ENCODE results near the gene GPX5.
"Not testable (repeated sequence)": the region's sequence is repeated elsewhere in the genome, so short reads cannot be mapped to it uniquely, and the experiment has no call there.

Gene GPX5

GRCh38 chr6:28525496-28526039 is at the start of gene GPX5:
TSS of gene GPX5 (plus strand) at chr6:28525881. CDS start at chr6:28526014, 133 bp downstream.
- DNase-seq (ENCODE audit: low read depth): no peak

DNA sequence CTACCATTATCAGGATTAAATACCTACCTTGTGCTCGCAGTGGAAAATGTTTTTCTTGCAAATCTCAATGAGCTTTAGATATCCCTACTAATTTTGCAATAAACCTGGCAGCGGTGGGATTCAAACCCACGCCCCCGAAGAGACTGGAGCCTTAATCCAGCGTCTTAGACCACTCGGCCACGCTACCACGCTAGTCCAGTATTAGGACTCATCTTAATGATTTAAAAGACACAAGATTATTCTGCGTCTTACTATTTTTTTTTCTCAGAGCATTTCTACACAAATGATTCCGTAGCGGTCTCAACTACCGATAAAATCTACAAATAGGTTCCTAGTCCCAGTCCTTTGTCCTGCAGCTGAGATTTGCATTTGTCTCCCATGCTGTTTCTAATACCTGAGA is 47.2 kb upstream of the GPX5 start:
- DNase-seq (ENCODE audit: low read depth): no peak

DNA sequence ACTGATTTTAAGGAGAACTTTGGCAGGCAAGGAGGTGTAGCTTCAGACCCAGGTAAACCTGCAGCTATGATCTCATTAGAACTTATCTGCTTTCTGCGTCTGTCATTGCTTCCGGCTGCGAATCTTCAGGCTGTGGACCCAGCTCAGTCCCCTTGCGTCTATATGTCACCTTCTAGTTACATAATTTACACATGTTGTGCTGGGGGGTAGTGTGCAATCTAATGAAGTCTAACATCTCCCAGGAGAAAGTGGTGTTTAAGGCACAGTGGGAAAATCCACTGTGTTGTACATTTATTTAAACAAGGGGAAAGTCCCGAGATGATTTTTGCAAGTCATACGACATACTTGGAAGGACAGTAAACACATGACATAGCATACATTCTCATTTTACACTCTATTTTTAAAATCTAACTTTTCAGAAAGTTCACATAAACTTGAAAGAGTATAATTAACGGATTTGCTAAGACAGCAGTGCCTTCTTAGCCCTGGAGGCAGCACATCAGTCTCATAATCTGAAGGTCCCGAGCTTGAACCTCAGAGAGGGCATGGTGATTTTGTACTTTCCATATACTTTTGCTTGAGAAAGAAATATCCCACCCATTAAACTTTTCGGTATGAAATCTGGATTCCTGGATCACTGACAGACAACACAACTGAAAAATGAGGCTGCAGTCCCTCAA is 45.3 kb upstream of the GPX5 start:
- no peak for DNase-seq (ENCODE audit: low read depth)

- no peak for DNase-seq (ENCODE audit: low read depth)
These were observed 40.2 kb upstream of the GPX5 start for GRCh38 chr6:28485482-28485881.

GRCh38 chr6:28486533-28486932 is 39.1 kb upstream of the GPX5 start:
- DNase-seq (ENCODE audit: low read depth): no peak

- DNase-seq (ENCODE audit: low read depth): no peak
These were observed 38.5 kb upstream of the GPX5 start for GRCh38 chr6:28486988-28487742.

DNA sequence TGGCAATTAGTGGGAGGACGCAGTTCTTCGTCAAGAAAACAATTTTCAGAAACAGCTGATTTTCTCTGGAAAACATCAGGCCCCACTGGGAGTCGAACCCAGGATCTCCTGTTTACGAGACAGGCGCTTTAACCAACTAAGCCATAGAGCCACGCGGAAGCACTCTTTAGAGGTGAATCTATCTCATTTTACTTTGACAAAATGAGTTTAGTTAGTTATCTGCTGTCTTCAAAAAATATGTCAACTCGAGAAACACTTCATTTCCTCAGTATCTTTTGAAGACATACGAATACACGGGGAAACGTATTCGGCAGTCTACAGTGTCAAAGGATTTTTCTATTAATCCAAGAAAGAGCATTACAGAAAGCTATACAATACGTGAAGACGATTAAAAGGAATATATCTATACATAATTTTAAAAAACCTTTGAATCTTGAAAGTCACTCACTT is 36.7 kb upstream of the GPX5 start:
- DNase-seq (ENCODE audit: low read depth): no peak

DNA sequence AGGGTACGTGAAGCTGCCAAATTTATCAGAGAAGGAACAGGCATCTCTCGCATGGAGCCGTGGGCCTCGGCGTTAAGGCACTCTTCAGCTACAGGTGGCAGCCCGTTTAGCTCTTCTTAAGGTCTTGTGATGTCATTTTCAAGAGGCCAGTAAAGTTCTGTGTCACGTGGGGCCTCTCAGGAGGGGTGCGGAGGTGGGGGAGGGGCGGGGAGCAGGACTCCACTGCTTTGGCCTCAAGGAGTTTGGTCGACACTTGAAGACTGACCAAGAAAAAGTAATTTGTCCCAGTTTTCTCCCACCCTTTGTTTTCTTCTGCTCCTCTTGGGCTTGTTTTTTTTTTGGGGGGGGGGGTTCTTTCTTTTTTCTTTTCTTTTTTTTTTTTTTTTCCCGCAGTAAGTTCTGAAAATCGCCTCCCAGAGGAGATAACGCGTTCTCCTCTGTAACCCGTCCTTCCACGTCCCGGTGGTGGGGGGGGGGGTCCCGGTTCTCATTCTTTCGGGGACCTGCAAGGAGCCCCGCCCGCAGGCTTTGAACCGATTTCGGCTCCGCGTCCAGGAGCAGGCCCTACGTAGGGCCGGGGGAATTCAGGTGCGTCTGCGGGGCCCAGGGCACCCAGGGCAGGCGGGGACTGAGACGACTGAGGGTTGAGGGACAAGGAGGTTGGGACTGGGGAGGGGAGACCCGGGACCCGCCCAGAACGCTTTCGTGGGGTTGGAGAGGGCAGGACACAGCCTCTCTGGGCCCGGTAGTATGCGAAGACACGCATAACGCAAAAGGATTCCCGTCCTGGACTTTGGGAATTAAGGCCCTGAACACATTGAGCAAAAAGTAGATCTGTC is 36.1 kb upstream of the GPX5 start:
- DNase-seq (ENCODE audit: low read depth): peak; percentile 3

- no peak for DNase-seq (ENCODE audit: low read depth)
These were observed 35.3 kb upstream of the GPX5 start for GRCh38 chr6:28490205-28490890.

GRCh38 chr6:28491984-28492317 is 33.7 kb upstream of the GPX5 start:
- no peak for DNase-seq (ENCODE audit: low read depth)

GRCh38 chr6:28496099-28496779 is 29.4 kb upstream of the GPX5 start:
- no peak for DNase-seq (ENCODE audit: low read depth)

DNA sequence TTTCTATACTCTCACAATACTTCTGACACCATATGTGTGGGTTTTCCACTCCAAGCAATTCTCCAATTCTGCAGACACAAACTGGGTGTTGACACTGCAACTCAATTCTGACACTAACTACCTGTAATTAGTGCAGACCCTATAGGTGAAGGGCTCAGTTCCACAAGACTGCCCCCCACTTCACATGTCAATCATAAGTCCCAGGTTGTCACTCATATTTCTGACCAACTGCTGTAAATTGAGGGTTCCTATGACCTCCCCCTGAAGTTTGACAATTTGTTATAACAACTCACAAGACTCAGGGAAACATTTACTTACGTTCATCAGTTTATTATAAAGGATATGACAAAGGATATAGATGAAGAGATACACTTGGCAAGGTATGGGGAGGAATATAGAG is 28.4 kb upstream of the GPX5 start:
- no peak for DNase-seq (ENCODE audit: low read depth)

GRCh38 chr6:28497893-28498292 is 27.8 kb upstream of the GPX5 start:
- DNase-seq (ENCODE audit: low read depth): no peak

DNA sequence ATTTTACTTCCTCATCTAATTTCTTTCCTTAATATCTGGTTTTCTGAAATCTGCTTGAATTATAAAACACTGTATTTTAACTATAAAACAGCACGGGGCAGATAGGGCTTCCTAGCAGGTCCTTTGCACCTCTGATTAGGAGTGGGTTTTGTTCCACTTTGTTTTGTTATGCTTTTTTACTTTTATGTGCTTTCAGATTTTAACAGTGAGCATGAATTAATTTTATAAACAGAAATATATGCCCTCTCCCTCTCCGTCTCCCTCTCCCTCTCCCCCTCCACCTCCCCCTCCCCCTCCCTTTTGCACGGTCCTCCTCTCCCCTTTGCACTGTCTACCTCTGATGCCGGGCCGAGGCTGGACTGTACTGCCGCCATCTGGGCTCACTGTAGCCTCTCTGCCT is 24.4 kb upstream of the GPX5 start:
- no peak for DNase-seq (ENCODE audit: low read depth)

DNA sequence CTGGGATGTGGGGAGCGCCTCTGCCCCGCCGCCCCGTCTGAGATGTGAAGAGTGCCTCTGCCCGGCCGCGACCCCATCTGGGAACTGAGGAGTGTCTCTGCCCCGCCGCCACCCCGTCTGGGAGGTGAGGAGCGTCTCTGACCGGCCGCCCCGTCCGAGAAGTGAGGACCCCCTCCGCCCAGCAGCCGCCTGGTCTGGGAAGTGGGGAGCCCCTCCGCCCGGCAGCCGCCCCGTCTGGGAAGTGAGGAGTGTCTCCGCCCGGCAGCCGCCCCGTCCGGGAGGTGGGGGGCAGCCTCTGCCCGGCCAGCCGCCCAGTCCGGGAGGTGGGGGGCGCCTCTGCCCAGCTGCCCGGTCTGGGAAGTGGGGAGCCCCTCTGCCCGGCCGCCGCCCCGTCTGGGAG is 23.5 kb upstream of the GPX5 start:
- not testable (repeated sequence) for DNase-seq (ENCODE audit: low read depth)

- DNase-seq (ENCODE audit: low read depth): not testable (repeated sequence)
These were observed 22.9 kb upstream of the GPX5 start for GRCh38 chr6:28502709-28503305.

GRCh38 chr6:28505733-28506132 is 19.9 kb upstream of the GPX5 start:
- DNase-seq (ENCODE audit: low read depth): no peak

GRCh38 chr6:28506807-28507475 is 18.7 kb upstream of the GPX5 start:
- DNase-seq (ENCODE audit: low read depth): no peak

- no peak for DNase-seq (ENCODE audit: low read depth)
These were observed 13.9 kb upstream of the GPX5 start for GRCh38 chr6:28511628-28512300.

- not testable (repeated sequence) for DNase-seq (ENCODE audit: low read depth)
These were observed 13.3 kb upstream of the GPX5 start for GRCh38 chr6:28512387-28512786.
